GM06990 (cell line): ENCODE data around the gene DTX3L.

Source experiments
- DNase-seq: peaks from one replicate; pipeline ENCODE4 v3.0.0-alpha.2; 2011; ENCODE audit not compliant: insufficient read length; ENCODE audit errors: extremely low read depth
- H3K27me3 ChIP-seq: replicated peaks from 2 replicates; pipeline ENCODE4 v1.6.0; 2011; ENCODE audit warnings: low read length; ENCODE audit not compliant: control insufficient read depth, insufficient read depth
- H3K36me3 ChIP-seq: 2 replicates; pipeline ENCODE4 v1.5.1; 2011; ENCODE audit warnings: low read length; ENCODE audit not compliant: control insufficient read depth, insufficient read depth
- H3K4me3 ChIP-seq: replicated peaks from 2 replicates; pipeline ENCODE4 v1.5.1; 2011; ENCODE audit warnings: low read depth, mild to moderate bottlenecking, control low read depth, low read length
- TF ChIP-seq, protein P1 (sequence below): IDR thresholded peaks from 2 replicates; pipeline ENCODE4 v1.5.1; 2011; ENCODE audit warnings: low read length, control low read depth, mild to moderate bottlenecking, inconsistent platforms; ENCODE audit not compliant: insufficient read depth, poor library complexity, severe bottlenecking

Gene DTX3L

DNA sequence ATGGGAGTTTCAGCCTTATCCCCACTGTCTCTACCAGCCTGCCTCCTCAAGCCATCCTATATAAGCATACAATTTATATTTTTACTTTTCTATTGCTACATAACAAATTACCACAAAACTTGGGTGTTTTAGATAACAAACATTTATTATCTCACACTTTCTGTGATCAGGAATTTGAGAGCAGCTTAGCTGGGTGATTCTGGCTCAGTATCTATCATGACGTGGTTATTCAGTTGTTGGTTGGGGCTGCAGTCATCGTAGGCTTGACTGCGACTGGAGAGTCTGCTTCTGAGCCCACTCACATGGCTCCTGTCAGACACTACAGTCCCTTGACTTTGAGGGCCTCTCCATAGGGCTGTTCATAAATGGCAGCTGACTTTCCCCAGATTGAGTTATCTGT is 34.0 kb downstream of the DTX3L start:
- Histone ChIP-seq H3K27me3 (no peaks in the 10 kb centered on the region), H3K36me3 (no peaks in the 10 kb centered on the region), H3K4me3 (no peak overlapping the region)
- DNase-seq, result no peak
- TF ChIP-seq, protein P1, sequence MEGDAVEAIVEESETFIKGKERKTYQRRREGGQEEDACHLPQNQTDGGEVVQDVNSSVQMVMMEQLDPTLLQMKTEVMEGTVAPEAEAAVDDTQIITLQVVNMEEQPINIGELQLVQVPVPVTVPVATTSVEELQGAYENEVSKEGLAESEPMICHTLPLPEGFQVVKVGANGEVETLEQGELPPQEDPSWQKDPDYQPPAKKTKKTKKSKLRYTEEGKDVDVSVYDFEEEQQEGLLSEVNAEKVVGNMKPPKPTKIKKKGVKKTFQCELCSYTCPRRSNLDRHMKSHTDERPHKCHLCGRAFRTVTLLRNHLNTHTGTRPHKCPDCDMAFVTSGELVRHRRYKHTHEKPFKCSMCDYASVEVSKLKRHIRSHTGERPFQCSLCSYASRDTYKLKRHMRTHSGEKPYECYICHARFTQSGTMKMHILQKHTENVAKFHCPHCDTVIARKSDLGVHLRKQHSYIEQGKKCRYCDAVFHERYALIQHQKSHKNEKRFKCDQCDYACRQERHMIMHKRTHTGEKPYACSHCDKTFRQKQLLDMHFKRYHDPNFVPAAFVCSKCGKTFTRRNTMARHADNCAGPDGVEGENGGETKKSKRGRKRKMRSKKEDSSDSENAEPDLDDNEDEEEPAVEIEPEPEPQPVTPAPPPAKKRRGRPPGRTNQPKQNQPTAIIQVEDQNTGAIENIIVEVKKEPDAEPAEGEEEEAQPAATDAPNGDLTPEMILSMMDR, result no peak

DNA sequence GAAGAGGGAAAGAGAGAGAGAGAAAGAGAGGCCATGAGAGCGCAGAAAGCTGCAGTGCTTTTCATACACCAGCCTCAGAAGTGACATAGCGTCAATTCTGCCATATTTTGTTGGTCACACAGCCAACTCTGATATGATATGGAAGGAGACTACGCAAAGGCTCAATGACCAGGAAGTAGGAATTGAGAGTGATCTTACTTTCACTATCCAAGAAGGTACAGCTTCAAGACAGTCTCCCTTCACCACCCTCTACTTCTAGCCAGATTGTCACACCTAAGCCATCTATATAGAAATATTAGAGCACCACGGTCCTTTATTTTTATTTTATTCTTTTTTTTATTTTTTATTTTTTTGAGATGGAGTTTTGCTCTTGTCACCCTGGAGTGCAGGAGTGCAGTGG is 34.4 kb downstream of the DTX3L start:
- Histone ChIP-seq H3K36me3 (no peaks in the 10 kb centered on the region), H3K27me3 (no peaks in the 10 kb centered on the region), H3K4me3 (no peak overlapping the region)
- TF ChIP-seq, protein P1, result no peak
- no peak for DNase-seq

DNA sequence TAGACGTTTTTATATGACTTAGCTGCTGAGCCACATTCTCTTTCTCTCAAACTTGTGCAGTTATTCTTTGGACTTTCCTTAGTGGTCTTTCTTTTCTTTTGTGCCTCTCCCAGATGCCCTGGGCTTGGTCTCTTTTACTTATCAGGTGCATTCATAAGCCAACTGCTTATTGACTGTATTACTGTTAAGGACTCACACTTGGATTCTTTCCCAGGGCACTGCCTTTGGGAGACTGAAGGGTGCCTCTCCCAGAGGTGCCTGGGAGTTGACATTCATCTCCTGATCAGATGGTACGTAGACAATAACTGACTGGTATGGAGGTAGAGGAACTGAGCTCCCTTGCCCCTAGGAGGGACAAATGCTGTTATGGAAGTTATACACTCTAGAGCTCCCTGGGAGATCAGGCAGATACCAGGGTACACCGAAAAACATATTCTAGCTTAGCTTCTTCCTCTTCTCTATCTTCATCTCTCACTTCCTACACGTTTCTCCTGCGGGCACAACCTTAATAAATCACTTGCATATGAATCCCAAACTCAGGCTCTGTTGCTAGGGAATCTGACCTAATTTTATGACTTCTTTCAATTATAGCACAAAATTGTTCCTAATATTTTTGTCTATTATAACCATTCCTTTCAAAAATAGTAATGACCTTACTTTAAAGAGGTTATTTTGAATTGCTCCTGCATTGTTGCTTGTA is 38.0 kb downstream of the DTX3L start:
- TF ChIP-seq, protein P1, result no peak
- H3K4me3 ChIP-seq, result no peak overlapping the region
- no peak for DNase-seq
- no peaks in the 10 kb centered on the region for H3K36me3 ChIP-seq
- H3K27me3 ChIP-seq, result no peaks in the 10 kb centered on the region

DNA sequence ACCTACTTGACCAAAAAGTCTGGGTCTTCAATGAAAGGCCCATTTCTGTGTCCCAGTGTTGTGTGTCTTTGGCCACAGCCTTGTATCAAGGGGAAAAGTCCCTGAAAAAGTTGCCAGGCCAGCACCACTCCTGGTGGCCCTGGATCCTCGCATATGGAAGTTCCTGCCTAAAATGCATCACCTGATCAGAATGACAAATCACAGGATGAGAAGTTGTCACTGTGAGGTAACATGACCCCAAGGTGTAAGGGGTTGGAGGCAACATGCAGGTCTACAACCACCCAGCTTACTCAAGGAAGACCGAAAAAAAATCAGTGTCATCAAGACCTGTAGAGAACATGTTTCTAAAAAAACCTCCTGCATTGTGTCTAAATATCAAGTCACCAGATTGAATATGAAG is 38.9 kb downstream of the DTX3L start:
- no peak overlapping the region for H3K4me3 ChIP-seq
- H3K27me3 ChIP-seq, result no peaks in the 10 kb centered on the region
- TF ChIP-seq, protein P1, result no peak
- H3K36me3 ChIP-seq, result no peaks in the 10 kb centered on the region
- DNase-seq, result no peak

DNA sequence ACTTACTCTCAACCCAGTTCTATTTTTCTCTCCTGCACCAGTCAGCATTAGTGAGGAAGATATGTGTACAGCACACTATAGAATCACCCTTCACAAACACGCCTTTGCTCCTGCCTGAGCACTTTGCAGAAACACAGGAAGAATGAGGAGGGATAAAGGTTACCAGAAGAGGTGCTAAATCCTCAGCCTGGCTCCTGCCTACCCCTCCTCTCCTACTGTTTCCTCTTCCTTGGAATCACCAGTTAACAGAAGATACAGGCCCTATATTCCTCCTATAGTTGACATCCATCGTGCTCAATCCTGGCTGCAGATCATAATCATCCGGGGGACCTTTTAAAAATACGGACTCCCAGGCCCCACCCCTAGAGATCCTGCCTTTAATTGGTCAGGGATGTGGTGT is 42.2 kb downstream of the DTX3L start:
- TF ChIP-seq, protein P1, result no peak
- H3K27me3 ChIP-seq, result no peaks in the 10 kb centered on the region
- no peak overlapping the region for H3K4me3 ChIP-seq
- H3K36me3 ChIP-seq, result peaks cover 3% of the 10 kb centered on the region
- no peak for DNase-seq

DNA sequence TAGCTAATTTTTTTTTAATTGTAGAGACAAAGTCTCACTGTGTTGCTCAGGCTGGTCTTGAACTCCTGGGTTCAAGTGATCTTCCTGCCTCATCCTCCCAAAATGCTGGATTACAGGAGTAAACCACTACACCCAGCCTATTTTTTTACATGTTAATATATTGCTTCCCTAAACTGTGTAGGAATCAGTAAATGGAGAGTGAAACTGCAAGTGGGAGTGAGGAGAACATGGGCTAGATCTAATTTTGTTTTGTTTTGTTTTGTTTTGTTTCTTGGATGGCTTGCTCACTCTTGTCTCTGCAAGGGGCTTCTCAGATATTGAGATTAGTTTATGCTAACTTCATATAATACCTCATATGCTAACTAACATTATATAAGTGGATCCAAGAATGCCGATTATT is 44.8 kb downstream of the DTX3L start:
- Histone ChIP-seq H3K27me3 (no peaks in the 10 kb centered on the region), H3K36me3 (peaks cover 3% of the 10 kb centered on the region), H3K4me3 (no peak overlapping the region)
- TF ChIP-seq, protein P1, result no peak
- DNase-seq, result no peak
